Fibroblast of lung (primary cell): ENCODE data around the gene ANLN. TPM values are rescaled to one million over a fixed set of nuclear protein-coding genes. Genes with fewer than 3 reads are reported as not detected.

Experiments
- DNase-seq, 2 donors: peaks; one replicate each; pipeline versions ENCODE4 v3.0.0 to v3.0.0-alpha.2; 2010; ENCODE audit warnings: low read depth in 2 of 2
- H2AFZ ChIP-seq: 2 replicates; pipeline ENCODE4 v1.5.1; 2012; ENCODE audit warnings: low read length, control low read depth, inconsistent platforms
- H3K27ac ChIP-seq: 2 replicates; pipeline ENCODE4 v1.5.1; 2011; ENCODE audit warnings: low read length, control low read depth; ENCODE audit not compliant: insufficient read depth
- H3K27me3 ChIP-seq: 2 replicates; pipeline ENCODE4 v1.5.1; 2011; ENCODE audit warnings: mild to moderate bottlenecking, low read length; ENCODE audit not compliant: control insufficient read depth, insufficient read depth
- H3K36me3 ChIP-seq: 2 replicates; pipeline ENCODE4 v1.5.1; 2011; ENCODE audit warnings: low read length; ENCODE audit not compliant: control insufficient read depth, insufficient read depth
- H3K4me1 ChIP-seq: 2 replicates; pipeline ENCODE4 v1.5.1; 2011; ENCODE audit warnings: low read length; ENCODE audit not compliant: control insufficient read depth, insufficient read depth; ENCODE audit errors: extremely low read depth
- H3K4me2 ChIP-seq: 2 replicates; pipeline ENCODE4 v1.5.1; 2011; ENCODE audit warnings: low read length, control low read depth; ENCODE audit not compliant: insufficient read depth; ENCODE audit errors: extremely low read depth
- H3K4me3 ChIP-seq, 4 experiments: fragments of 200-600 bp in 1 of 4; sonication (generic) in 1 of 4; replicated peaks in 1 of 4; 2 replicates each; pipeline ENCODE4 v1.5.1; 2011 to 2016; ENCODE audit warnings: low read length in 4 of 4, low read depth in 3 of 4, mild to moderate bottlenecking in 3 of 4, control low read depth in 2 of 4, inconsistent platforms in 1 of 4, mixed read lengths in 1 of 4; ENCODE audit not compliant: insufficient read depth in 1 of 4; ENCODE audit errors: control extremely low read depth in 1 of 4
- H3K79me2 ChIP-seq: 2 replicates; pipeline ENCODE4 v1.5.1; 2012; ENCODE audit warnings: mild to moderate bottlenecking, low read length, inconsistent platforms; ENCODE audit not compliant: control insufficient read depth, insufficient read depth
- H3K9ac ChIP-seq: 2 replicates; pipeline ENCODE4 v1.5.1; 2011; ENCODE audit warnings: mild to moderate bottlenecking, low read length, control low read depth; ENCODE audit not compliant: insufficient read depth
- H3K9me3 ChIP-seq: 2 replicates; pipeline ENCODE4 v1.5.1; 2012; ENCODE audit warnings: low read depth, low read length; ENCODE audit not compliant: control insufficient read depth, insufficient read depth
- H4K20me1 ChIP-seq: 2 replicates; pipeline ENCODE4 v1.5.1; 2011; ENCODE audit warnings: low read length; ENCODE audit not compliant: control insufficient read depth, insufficient read depth; ENCODE audit errors: extremely low read depth
- CTCF ChIP-seq, 2 donors: IDR thresholded peaks in 1 of 2; conservative IDR thresholded peaks in 1 of 2; 1 replicate in 1 of 2; 2 replicates in 1 of 2; pipeline ENCODE4 v1.5.1; 2011 to 2012; ENCODE audit warnings: low read length in 2 of 2, control low read depth in 1 of 2, inconsistent platforms in 1 of 2, low read depth in 1 of 2, mild to moderate bottlenecking in 1 of 2
- EZH2 ChIP-seq: IDR thresholded peaks from 2 replicates; pipeline ENCODE4 v1.5.1; 2012; ENCODE audit warnings: low read length, control low read depth, mild to moderate bottlenecking; ENCODE audit errors: missing control alignments
- polyA plus RNA-seq, 2 donors: library from polyadenylated mRNA; depleted of rRNA in 1 of 2; stranded (reverse) in 1 of 2; unstranded in 1 of 2; fragments of >200 nt; gene quantifications; 2 replicates each; pipeline ENCODE4 v1.2.1, GENCODE V29; 2011 to 2012; ENCODE audit warnings: missing spikeins in 1 of 2
- total RNA-seq: library from RNA; depleted of rRNA; stranded (reverse); fragments of >200 nt; gene quantifications from 2 replicates; pipeline ENCODE4 v1.2.1, GENCODE V29; 2014

The ANLN gene
- total and polyA plus RNA-seq, 2 donors (not counting 1 experiment from before 2014, with no cell fraction given) = 21.5 to 25.3 TPM

GRCh38 chr7:36406156-36406555 is 16.5 kb downstream of the ANLN start:
- Histone ChIP-seq H3K27ac (no peak overlapping the region), H3K27me3 (no peaks in the 10 kb centered on the region), H3K79me2 (peaks cover 70% of the 10 kb centered on the region), H3K36me3 (peaks cover 4% of the 10 kb centered on the region), H3K9me3 (no peaks in the 10 kb centered on the region), H3K9ac (no peak overlapping the region), H4K20me1 (no peaks in the 10 kb centered on the region), H3K4me2 (peak overlapping the region; percentile 8), H3K4me1 (peaks cover 2% of the 10 kb centered on the region), H2AFZ (peak overlapping the region; percentile 62), H3K4me3 (no peak overlapping the region)
- no peak for TF ChIP-seq CTCF (conservative IDR thresholded peaks at IDR 0.05 in 1 of 2, IDR thresholded peaks at IDR 0.05 in 1 of 2; ENCODE audit: low read depth in 1 of 2, low read length in 2 of 2)
- TF ChIP-seq EZH2 = no peak
- peak in 1 of 2 donors; percentile 47 for DNase-seq

GRCh38 chr7:36407636-36408550 is 18.2 kb downstream of the ANLN start:
- peaks cover 4% of the 10 kb centered on the region for H3K36me3 ChIP-seq
- no peak overlapping the region for H3K27ac ChIP-seq
- no peak overlapping the region for H3K4me3 ChIP-seq
- no peak for TF ChIP-seq EZH2
- no peak for TF ChIP-seq CTCF (conservative IDR thresholded peaks at IDR 0.05 in 1 of 2, IDR thresholded peaks at IDR 0.05 in 1 of 2; ENCODE audit: low read depth in 1 of 2, low read length in 2 of 2)
- H3K79me2 ChIP-seq = peaks cover 63% of the 10 kb centered on the region
- no peaks in the 10 kb centered on the region for H3K27me3 ChIP-seq
- H4K20me1 ChIP-seq = no peaks in the 10 kb centered on the region
- no peak for DNase-seq
- no peak overlapping the region for H3K4me2 ChIP-seq
- no peak overlapping the region for H3K9ac ChIP-seq
- no peak overlapping the region for H2AFZ ChIP-seq
- H3K4me1 ChIP-seq = peaks cover 2% of the 10 kb centered on the region
- no peaks in the 10 kb centered on the region for H3K9me3 ChIP-seq

GRCh38 chr7:36408589-36408988 is 18.9 kb downstream of the ANLN start:
- peaks cover 5% of the 10 kb centered on the region for H3K36me3 ChIP-seq
- TF ChIP-seq EZH2 = no peak
- TF ChIP-seq CTCF (conservative IDR thresholded peaks at IDR 0.05 in 1 of 2, IDR thresholded peaks at IDR 0.05 in 1 of 2; ENCODE audit: low read depth in 1 of 2, low read length in 2 of 2) = no peak
- H2AFZ ChIP-seq = no peak overlapping the region
- H3K27ac ChIP-seq = no peak overlapping the region
- no peaks in the 10 kb centered on the region for H4K20me1 ChIP-seq
- H3K79me2 ChIP-seq = peaks cover 61% of the 10 kb centered on the region
- H3K9me3 ChIP-seq = no peaks in the 10 kb centered on the region
- no peak overlapping the region for H3K9ac ChIP-seq
- peak in 1 of 2 donors; percentile 46 for DNase-seq
- H3K4me1 ChIP-seq = peaks cover 2% of the 10 kb centered on the region
- no peaks in the 10 kb centered on the region for H3K27me3 ChIP-seq
- no peak overlapping the region for H3K4me2 ChIP-seq
- H3K4me3 ChIP-seq = no peak overlapping the region
